IgD-negative memory B cell (primary cell): ENCODE measurements around the gene EEFSEC. TPM values are rescaled to one million over a fixed set of nuclear protein-coding genes. Genes with fewer than 3 reads are reported as not detected.

ENCODE experiments used
- H3K27ac Mint-ChIP-seq, 3 donors: one replicate each; pipeline ENCODE4 v1.8.0; 2020 to 2022; ENCODE audit warnings: mild to moderate bottlenecking in 3 of 3, mixed read lengths in 3 of 3, moderate library complexity in 1 of 3
- H3K27me3 Mint-ChIP-seq: one replicate; pipeline ENCODE4 v1.8.0; 2021; ENCODE audit warnings: mixed read lengths
- H3K36me3 Mint-ChIP-seq: one replicate; pipeline ENCODE4 v1.8.0; 2020; ENCODE audit warnings: mild to moderate bottlenecking, mixed read lengths
- H3K4me1 Mint-ChIP-seq, 3 donors: one replicate each; pipeline ENCODE4 v1.8.0; 2020 to 2022; ENCODE audit warnings: mixed read lengths in 3 of 3, mild to moderate bottlenecking in 1 of 3
- H3K4me3 Mint-ChIP-seq, 4 donors: one replicate each; pipeline ENCODE4 v1.8.0; 2020 to 2022; ENCODE audit warnings: mild to moderate bottlenecking in 4 of 4, mixed read lengths in 4 of 4, moderate library complexity in 3 of 4
- H3K9me3 Mint-ChIP-seq, 3 donors: one replicate each; pipeline ENCODE4 v1.8.0; 2020 to 2021; ENCODE audit warnings: mixed read lengths in 3 of 3, mild to moderate bottlenecking in 1 of 3
- polyA plus RNA-seq: library from polyadenylated mRNA; unstranded; fragments of 300-500 nt; fragmentation: Illumina TruSeq; gene quantifications from one replicate; pipeline ENCODE4 v1.2.3, GENCODE V29; 2021

Gene EEFSEC
- polyA plus RNA-seq, 1 donor from 2014 or later: 23.1 TPM

- Mint-ChIP-seq H3K27ac (no peak overlapping the region), H3K36me3 (peaks cover 5% of the 10 kb centered on the region), H3K4me3 (no peak overlapping the region), H3K4me1 (peaks cover 0 to 5% (median 3%) of the 10 kb centered on the region in 3 donors), H3K9me3 (no peaks in the 10 kb centered on the region), H3K27me3 (no peaks in the 10 kb centered on the region)
Measured at GRCh38 chr3:128340904-128341555, 187.7 kb downstream of the EEFSEC start.

- no peaks in the 10 kb centered on the region for H3K27me3 Mint-ChIP-seq
- H3K36me3 Mint-ChIP-seq: peaks cover 7% of the 10 kb centered on the region
- no peak overlapping the region for H3K27ac Mint-ChIP-seq
- H3K9me3 Mint-ChIP-seq: no peaks in the 10 kb centered on the region
- H3K4me3 Mint-ChIP-seq: no peak overlapping the region
- peaks cover 0 to 5% (median 3%) of the 10 kb centered on the region in 3 donors for H3K4me1 Mint-ChIP-seq
Measured at GRCh38 chr3:128341659-128342395, 188.5 kb downstream of the EEFSEC start.

DNA sequence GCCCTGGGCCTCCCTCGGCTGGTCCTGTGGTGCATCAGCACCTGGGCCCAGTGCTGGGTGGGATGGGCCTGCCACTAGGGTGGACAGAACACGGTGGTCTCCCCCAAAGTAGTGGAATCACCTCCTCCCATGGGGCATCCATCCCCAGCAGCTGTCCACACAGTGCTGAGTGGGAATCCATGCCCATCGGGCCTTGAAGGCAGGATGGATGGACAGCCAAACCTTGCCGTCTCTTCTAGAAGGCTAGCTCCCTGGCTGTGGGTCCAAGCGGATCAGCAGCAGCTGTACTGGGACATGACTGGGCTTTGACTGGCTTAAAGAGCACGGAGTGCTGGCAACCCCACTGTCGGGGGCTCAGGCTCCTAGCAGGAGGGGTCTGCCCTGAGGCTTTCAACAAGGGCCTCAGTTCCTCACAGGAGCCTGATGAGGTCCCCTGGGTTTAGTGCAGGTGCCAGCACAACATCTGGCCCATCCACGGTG lies 189.5 kb downstream of the EEFSEC start:
- H3K4me1 Mint-ChIP-seq: peaks cover 4 to 13% (median 6%) of the 10 kb centered on the region in 3 donors
- H3K27me3 Mint-ChIP-seq: no peaks in the 10 kb centered on the region
- peaks cover 10% of the 10 kb centered on the region for H3K36me3 Mint-ChIP-seq
- peak overlapping the region in 1 of 3 donors; percentile 88 for H3K27ac Mint-ChIP-seq
- no peaks in the 10 kb centered on the region for H3K9me3 Mint-ChIP-seq
- no peak overlapping the region for H3K4me3 Mint-ChIP-seq

DNA sequence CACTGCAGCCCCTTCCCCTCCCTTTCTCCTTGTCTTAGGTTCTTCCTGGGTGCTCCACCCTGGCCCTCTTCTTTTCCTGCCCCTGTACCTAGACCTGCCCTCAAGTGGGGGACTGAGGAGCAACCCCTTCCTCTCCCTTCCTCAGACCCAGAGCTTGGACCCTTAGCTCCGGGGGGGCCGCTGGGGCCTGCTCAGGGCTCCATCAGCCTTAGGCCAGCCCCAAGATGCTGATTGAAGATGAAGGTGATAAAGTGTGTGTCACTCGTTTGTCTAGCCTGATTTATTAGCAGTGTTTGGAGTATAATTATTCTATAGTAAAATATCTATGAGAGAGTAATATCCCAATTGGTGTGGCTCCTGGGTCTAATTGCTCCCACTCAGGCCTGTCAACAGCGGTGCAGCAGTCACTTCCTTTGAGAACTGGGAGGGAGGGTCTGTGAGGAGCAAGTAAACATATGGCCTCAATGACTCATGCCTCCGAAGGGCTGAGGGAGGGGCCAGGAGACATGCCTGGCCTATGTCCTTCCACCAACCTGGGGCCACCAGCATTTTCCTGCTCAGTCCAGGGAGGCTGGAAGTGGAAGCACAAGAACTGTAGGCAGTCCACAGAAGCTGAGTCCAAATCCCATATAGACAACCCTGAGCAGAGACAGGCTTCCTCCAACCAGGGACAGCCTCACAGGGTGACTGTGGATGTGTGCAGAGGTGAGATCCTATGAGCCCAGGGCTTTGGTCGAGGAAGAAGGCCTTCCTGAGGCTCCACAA lies 190.2 kb downstream of the EEFSEC start:
- Mint-ChIP-seq H3K27me3 (no peaks in the 10 kb centered on the region), H3K27ac (peak overlapping the region in 1 of 3 donors; percentile 88), H3K4me1 (peaks cover 8 to 20% (median 9%) of the 10 kb centered on the region in 3 donors), H3K36me3 (peaks cover 10% of the 10 kb centered on the region), H3K9me3 (no peaks in the 10 kb centered on the region), H3K4me3 (no peak overlapping the region)

DNA sequence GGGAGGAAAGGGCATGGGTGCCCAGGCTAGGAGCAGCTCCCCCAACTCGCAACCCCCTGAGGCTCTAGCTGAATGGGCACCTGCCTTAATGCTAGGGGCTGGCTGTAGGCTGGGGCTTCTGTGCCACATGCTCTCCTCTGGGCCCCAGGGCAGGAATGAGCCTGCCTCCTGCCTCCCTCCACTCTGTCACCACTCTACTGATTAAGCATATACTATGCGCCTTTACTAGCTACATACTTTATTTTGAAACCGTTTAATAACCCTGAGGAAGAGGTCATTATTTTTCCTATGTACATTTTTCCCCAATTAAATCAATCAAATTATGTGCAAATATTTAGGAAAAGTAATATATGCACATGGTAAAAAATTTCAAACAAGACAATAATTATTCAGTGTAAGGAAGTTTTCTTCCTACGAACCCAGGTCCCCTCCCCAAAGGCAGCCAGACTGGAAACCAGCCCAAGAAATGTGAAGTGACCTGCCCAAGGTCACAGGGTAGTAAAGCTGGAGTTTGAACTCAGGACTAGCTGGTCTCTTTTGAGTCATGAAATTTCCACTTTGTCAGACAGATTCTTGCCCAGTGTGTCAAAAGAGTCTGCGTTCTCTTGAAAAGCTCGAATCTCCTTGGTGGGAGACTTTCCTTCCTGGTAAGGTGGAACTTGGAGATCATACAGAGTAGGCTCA lies 190.9 kb downstream of the EEFSEC start:
- H3K4me3 Mint-ChIP-seq: no peak overlapping the region
- no peaks in the 10 kb centered on the region for H3K9me3 Mint-ChIP-seq
- peak overlapping the region in 1 of 3 donors; percentile 80 for H3K27ac Mint-ChIP-seq
- peaks cover 8 to 24% (median 14%) of the 10 kb centered on the region in 3 donors for H3K4me1 Mint-ChIP-seq
- H3K36me3 Mint-ChIP-seq: peaks cover 10% of the 10 kb centered on the region
- H3K27me3 Mint-ChIP-seq: no peaks in the 10 kb centered on the region

GRCh38 chr3:128345196-128345595 lies 191.9 kb downstream of the EEFSEC start:
- Mint-ChIP-seq H3K9me3 (no peaks in the 10 kb centered on the region), H3K4me3 (no peak overlapping the region), H3K4me1 (peaks cover 8 to 24% (median 14%) of the 10 kb centered on the region in 3 donors), H3K36me3 (peaks cover 10% of the 10 kb centered on the region), H3K27ac (no peak overlapping the region), H3K27me3 (no peaks in the 10 kb centered on the region)

- no peaks in the 10 kb centered on the region for H3K9me3 Mint-ChIP-seq
- H3K36me3 Mint-ChIP-seq: peaks cover 12% of the 10 kb centered on the region
- H3K4me3 Mint-ChIP-seq: no peak overlapping the region
- H3K27me3 Mint-ChIP-seq: no peaks in the 10 kb centered on the region
- H3K27ac Mint-ChIP-seq: no peak overlapping the region
- H3K4me1 Mint-ChIP-seq: peaks cover 8 to 24% (median 14%) of the 10 kb centered on the region in 3 donors
Measured at GRCh38 chr3:128346562-128346961, 193.3 kb downstream of the EEFSEC start.

- no peak overlapping the region for H3K27ac Mint-ChIP-seq
- peaks cover 12% of the 10 kb centered on the region for H3K36me3 Mint-ChIP-seq
- H3K9me3 Mint-ChIP-seq: no peaks in the 10 kb centered on the region
- peaks cover 8 to 24% (median 14%) of the 10 kb centered on the region in 3 donors for H3K4me1 Mint-ChIP-seq
- no peak overlapping the region for H3K4me3 Mint-ChIP-seq
- H3K27me3 Mint-ChIP-seq: no peaks in the 10 kb centered on the region
Measured at GRCh38 chr3:128347282-128347681, 194.0 kb downstream of the EEFSEC start.

GRCh38 chr3:128348075-128348474 lies 194.8 kb downstream of the EEFSEC start:
- Mint-ChIP-seq H3K9me3 (no peaks in the 10 kb centered on the region), H3K36me3 (peaks cover 12% of the 10 kb centered on the region), H3K4me3 (no peak overlapping the region), H3K27me3 (no peaks in the 10 kb centered on the region), H3K4me1 (peaks cover 8 to 24% (median 14%) of the 10 kb centered on the region in 3 donors), H3K27ac (peak overlapping the region in 2 of 3 donors; percentile 0 to 9)

DNA sequence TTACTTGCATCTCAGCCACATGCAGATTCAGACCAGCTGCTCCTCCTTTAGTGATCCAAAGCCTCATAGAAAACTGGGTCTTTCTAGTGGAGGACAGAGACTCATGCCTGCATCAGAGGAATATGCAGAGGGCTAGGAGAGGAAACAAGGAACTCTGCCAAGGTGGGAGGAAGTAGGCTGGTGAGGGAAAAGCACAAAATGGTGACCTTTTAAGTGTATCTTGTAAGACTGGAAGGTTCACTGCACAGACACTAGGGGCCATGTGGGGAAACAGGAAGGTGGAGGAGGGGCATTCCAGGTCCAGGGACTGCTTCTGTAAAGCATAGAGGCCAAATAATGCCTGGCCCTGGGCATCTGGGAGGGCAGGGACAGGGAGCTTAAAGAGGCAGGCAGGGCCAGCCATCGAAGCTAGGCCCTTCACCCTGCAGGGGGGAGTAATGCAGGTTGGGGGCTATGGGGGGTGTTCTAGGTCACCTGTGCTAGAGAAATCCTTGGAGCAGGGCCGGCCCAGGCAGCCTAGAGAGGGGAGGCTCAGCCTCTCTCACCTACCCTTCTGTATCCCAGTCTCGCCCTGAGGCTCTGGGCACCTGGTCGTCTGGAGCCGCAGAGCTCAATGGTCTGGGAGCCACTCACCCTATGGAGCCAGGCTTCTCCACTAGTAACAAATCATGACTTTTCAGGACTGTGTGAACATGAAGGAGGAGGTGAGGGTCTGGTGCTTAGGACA lies 195.7 kb downstream of the EEFSEC start:
- H3K4me1 Mint-ChIP-seq: peaks cover 8 to 23% (median 14%) of the 10 kb centered on the region in 3 donors
- H3K27ac Mint-ChIP-seq: peak overlapping the region in 1 of 3 donors; percentile 0
- peaks cover 12% of the 10 kb centered on the region for H3K36me3 Mint-ChIP-seq
- H3K27me3 Mint-ChIP-seq: no peaks in the 10 kb centered on the region
- no peak overlapping the region for H3K4me3 Mint-ChIP-seq
- H3K9me3 Mint-ChIP-seq: no peaks in the 10 kb centered on the region

DNA sequence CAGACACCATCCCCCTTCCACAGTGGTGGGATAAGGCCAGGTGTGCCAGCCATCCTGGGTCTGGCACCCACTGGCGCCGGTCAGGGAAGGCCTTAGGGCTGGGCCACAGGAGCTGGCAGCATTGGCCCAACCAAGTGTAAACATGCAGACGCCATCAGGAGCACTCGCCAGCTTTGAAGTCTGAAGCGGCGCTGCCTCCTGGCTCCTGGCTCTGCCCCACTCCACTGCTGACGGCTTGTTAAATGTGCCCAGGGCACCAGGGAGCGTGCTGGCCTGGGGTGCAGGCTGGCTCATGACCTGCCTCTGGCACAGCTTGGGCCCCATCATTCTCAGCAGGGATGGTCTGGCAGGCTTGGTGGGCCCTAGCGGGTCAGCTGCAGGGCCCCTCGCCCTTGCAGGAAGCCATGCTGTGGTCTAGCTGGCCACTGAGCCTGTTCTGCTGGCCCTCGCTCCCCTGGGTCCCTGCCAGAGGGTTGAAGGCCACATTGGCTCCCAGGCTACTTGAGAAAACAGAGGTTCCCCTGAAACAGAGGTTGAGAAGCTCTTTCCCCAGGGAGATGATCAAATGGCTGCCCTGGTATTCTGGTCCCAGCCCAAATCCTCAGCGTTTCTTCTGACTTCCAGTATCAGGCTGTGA lies 196.8 kb downstream of the EEFSEC start:
- no peak overlapping the region for H3K27ac Mint-ChIP-seq
- H3K9me3 Mint-ChIP-seq: no peaks in the 10 kb centered on the region
- peaks cover 8 to 19% (median 14%) of the 10 kb centered on the region in 3 donors for H3K4me1 Mint-ChIP-seq

DNA sequence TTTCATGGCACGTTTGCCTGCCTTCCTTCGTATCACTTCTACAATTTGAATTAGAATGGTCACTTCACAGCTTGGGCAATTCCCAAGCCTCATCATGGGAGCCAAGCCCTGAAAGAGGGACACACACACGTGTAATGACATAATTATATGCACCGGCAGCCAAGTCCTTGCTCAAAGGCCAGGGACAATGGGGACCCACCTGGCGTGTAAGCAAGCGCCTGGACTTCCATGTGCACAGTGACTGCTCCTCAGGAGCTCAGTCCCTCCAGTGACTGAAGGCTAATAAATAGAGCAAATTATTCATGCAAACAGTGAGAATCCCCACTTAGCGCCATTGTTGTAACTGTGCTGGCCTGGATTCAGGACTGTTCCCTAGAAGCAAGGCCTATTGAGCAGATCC lies 198.3 kb downstream of the EEFSEC start:
- Mint-ChIP-seq H3K36me3 (peaks cover 9% of the 10 kb centered on the region), H3K9me3 (no peaks in the 10 kb centered on the region), H3K27ac (no peak overlapping the region), H3K4me3 (no peak overlapping the region), H3K27me3 (no peaks in the 10 kb centered on the region), H3K4me1 (peaks cover 5 to 19% (median 14%) of the 10 kb centered on the region in 3 donors)

More for the DNA sequence above, 196.8 kb downstream of the EEFSEC start:
- Mint-ChIP-seq H3K27me3 (no peaks in the 10 kb centered on the region), H3K4me3 (no peak overlapping the region), H3K36me3 (peaks cover 12% of the 10 kb centered on the region)

DNA sequence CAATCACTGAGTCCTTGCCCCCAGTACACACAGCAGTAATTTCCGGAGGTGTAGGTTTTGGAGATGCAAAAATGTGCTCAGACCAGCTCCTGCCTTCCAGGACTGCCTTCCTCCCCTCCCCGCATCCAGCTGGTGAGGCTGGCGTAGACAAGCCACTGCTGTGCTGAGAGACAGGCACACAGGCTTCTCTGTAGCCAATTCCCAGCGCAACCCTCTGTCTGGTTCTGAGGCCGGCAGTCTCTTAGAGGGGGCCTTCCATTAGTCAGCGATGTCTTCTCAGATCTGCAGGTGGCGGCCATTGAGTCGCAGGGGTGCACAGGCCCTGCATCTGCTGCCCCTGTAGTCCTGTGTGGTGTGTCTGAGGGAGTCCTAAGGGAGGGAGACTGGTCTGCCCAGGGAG lies 199.0 kb downstream of the EEFSEC start:
- Mint-ChIP-seq H3K4me1 (peaks cover 5 to 15% (median 10%) of the 10 kb centered on the region in 3 donors), H3K4me3 (no peak overlapping the region), H3K27ac (no peak overlapping the region), H3K9me3 (no peaks in the 10 kb centered on the region), H3K27me3 (no peaks in the 10 kb centered on the region), H3K36me3 (peaks cover 10% of the 10 kb centered on the region)
